Endothelial cell of umbilical vein (primary cell): Measurements from ENCODE around the gene PXMP4. TPM values are rescaled to one million over a fixed set of nuclear protein-coding genes. Genes with fewer than 3 reads are reported as not detected.
A peak's percentile ranks its signal among the peaks of the same experiment; 100 is the strongest.

ENCODE experiments used
- BruUV-seq: library from RNA; stranded (reverse); fragments of 400-500 nt; replicated peaks from 2 replicates; lab custom pipeline; 2021; lab: Mats Ljungman, UMichigan
- CTCF ChIA-PET: fragments of 300-600, 350-600 bp; sonication (Branson Sonifier 250); formaldehyde crosslinking; loops from one replicate; lab custom pipeline; 2021; ENCODE audit warnings: antibody characterized with exemption, inconsistent platforms; lab: Charles Lee
- POLR2A ChIA-PET: fragments of 300-600, 350-600 bp; sonication (Branson Sonifier 250); formaldehyde crosslinking; loops from one replicate; lab custom pipeline; 2021; ENCODE audit warnings: antibody characterized with exemption, inconsistent platforms; lab: Charles Lee
- DNase-seq: peaks from one replicate; pipeline ENCODE4 v3.0.0-alpha.2; 2011; ENCODE audit warnings: low read depth, low spot score
- FAIRE-seq: peaks from 2 replicates; lab custom pipeline; 2011; peaks lifted over from hg19 to GRCh38; lab: Jason Lieb, UNC
- H2AFZ ChIP-seq: 2 replicates; pipeline ENCODE4 v1.6.0; 2012; ENCODE audit warnings: low read depth, low read length, control low read depth, inconsistent platforms
- H3K27ac ChIP-seq: 2 replicates; pipeline ENCODE4 v1.5.1; 2011; ENCODE audit warnings: low read depth, mild to moderate bottlenecking, control low read depth, low read length, moderate library complexity; ENCODE audit not compliant: insufficient read depth
- H3K27me3 ChIP-seq, 2 experiments: 2 replicates each; pipeline versions ENCODE4 v1.6.0 to v1.6.1; 2011; ENCODE audit warnings: low read length in 2 of 2, mixed read lengths in 1 of 2; ENCODE audit not compliant: control insufficient read depth in 2 of 2, insufficient read depth in 2 of 2
- H3K36me3 ChIP-seq, 2 experiments: 2 replicates in 1 of 2; 3 replicates in 1 of 2; pipeline ENCODE4 v1.5.1; 2011; ENCODE audit warnings: low read length in 2 of 2, mild to moderate bottlenecking in 1 of 2, moderate library complexity in 1 of 2; ENCODE audit not compliant: control insufficient read depth in 2 of 2, insufficient read depth in 2 of 2; ENCODE audit errors: extremely low read depth in 1 of 2
- H3K4me1 ChIP-seq: 3 replicates; pipeline ENCODE4 v1.5.1; 2011; ENCODE audit warnings: mild to moderate bottlenecking, low read length; ENCODE audit not compliant: control insufficient read depth, insufficient read depth; ENCODE audit errors: extremely low read depth
- H3K4me2 ChIP-seq: 2 replicates; pipeline ENCODE4 v1.6.1; 2011; ENCODE audit warnings: low read length, control low read depth, mixed read lengths; ENCODE audit not compliant: insufficient read depth
- H3K4me3 ChIP-seq, 3 experiments: fragments of 200-600 bp in 1 of 3; sonication (generic), shearing (Covaris generic) in 1 of 3; replicated peaks in 1 of 3; 2 replicates each; pipeline ENCODE4 v1.5.1; 2011 to 2016; ENCODE audit warnings: control low read depth in 3 of 3, low read length in 3 of 3, mild to moderate bottlenecking in 2 of 3, inconsistent platforms in 1 of 3, low read depth in 1 of 3, moderate library complexity in 1 of 3; ENCODE audit not compliant: insufficient read depth in 1 of 3
- H3K79me2 ChIP-seq: 2 replicates; pipeline ENCODE4 v1.6.0; 2012; ENCODE audit warnings: low read length, inconsistent platforms; ENCODE audit not compliant: control insufficient read depth, insufficient read depth
- H3K9ac ChIP-seq: replicated peaks from 2 replicates; pipeline ENCODE3; 2011; ENCODE audit warnings: low read length, control low read depth; ENCODE audit not compliant: insufficient read depth; ENCODE audit errors: extremely low read depth
- H3K9me1 ChIP-seq: replicated peaks from 3 replicates; pipeline ENCODE4 v1.6.0; 2011; ENCODE audit warnings: mild to moderate bottlenecking, low read length; ENCODE audit not compliant: control insufficient read depth, insufficient read depth; ENCODE audit errors: extremely low read depth
- H3K9me3 ChIP-seq: replicated peaks from 2 replicates; pipeline ENCODE4 v1.5.1; 2012; ENCODE audit warnings: low read length, inconsistent platforms; ENCODE audit not compliant: control insufficient read depth, insufficient read depth
- H4K20me1 ChIP-seq: replicated peaks from 2 replicates; pipeline ENCODE3; 2011; ENCODE audit warnings: mild to moderate bottlenecking, low read length; ENCODE audit not compliant: control insufficient read depth, insufficient read depth; ENCODE audit errors: extremely low read depth
- CTCF ChIP-seq, 2 donors: IDR thresholded peaks; 1 replicate in 1 of 2; 2 replicates in 1 of 2; pipeline ENCODE4 v1.5.1; 2011; ENCODE audit warnings: low read length in 2 of 2, mild to moderate bottlenecking in 2 of 2, moderate library complexity in 2 of 2, control low read depth in 1 of 2, inconsistent platforms in 1 of 2, low read depth in 1 of 2; ENCODE audit not compliant: insufficient read depth in 1 of 2; ENCODE audit errors: extremely low read depth in 1 of 2
- FOS ChIP-seq: IDR thresholded peaks from 2 replicates; pipeline ENCODE4 v1.6.1; 2011; ENCODE audit warnings: mild to moderate bottlenecking, low read length, moderate library complexity, borderline replicate concordance; ENCODE audit not compliant: insufficient read depth
- GATA2 ChIP-seq: IDR thresholded peaks from 2 replicates; pipeline ENCODE4 v1.7.0; 2011; ENCODE audit warnings: low read depth, mild to moderate bottlenecking, moderate library complexity, mixed read lengths, low read length; ENCODE audit not compliant: insufficient read length, insufficient read depth
- JUN ChIP-seq: IDR thresholded peaks from 2 replicates; pipeline ENCODE4 v1.6.1; 2011; ENCODE audit warnings: borderline replicate concordance, low read depth; ENCODE audit not compliant: insufficient read length, insufficient read depth
- MAX ChIP-seq: IDR thresholded peaks from 2 replicates; pipeline ENCODE4 v1.6.1; 2011; ENCODE audit not compliant: insufficient read depth, insufficient read length
- MYC ChIP-seq: IDR thresholded peaks from one replicate; pipeline ENCODE4 v1.6.1; 2011; ENCODE audit warnings: mild to moderate bottlenecking, low read depth, low read length
- POLR2A ChIP-seq: IDR thresholded peaks from 2 replicates; pipeline ENCODE4 v1.6.1; 2012; ENCODE audit warnings: low read depth, mild to moderate bottlenecking, control low read depth, low read length
- POLR2AphosphoS5 ChIP-seq: IDR thresholded peaks from 2 replicates; pipeline ENCODE4 v1.6.1; 2012; ENCODE audit warnings: low read depth, mild to moderate bottlenecking, control low read depth, low read length, moderate library complexity; ENCODE audit not compliant: insufficient read depth
- dilution Hi-C: fragments of 300-500 bp; cut with MboI; formaldehyde crosslinking; loops from one replicate; pipeline ENCODE4 v1.15.0; 2019; ENCODE audit warnings: low sequenced_read_pairs; ENCODE audit not compliant: extremely low pct_ligation_motif_present
- intact Hi-C: fragments of 100-400 bp; cut with micrococcal nuclease; formaldehyde crosslinking; loops from one replicate; pipeline ENCODE4 v1.10.0; 2022
- polyA plus RNA-seq, 4 experiments: library from polyadenylated mRNA; depleted of rRNA in 3 of 4; stranded (reverse) in 3 of 4; unstranded in 1 of 4; fragments of >200 nt; gene quantifications; 2 replicates each; pipeline versions ENCODE4 v1.2.1 to v1.2.3, GENCODE V29; 2011 to 2012; ENCODE audit warnings: missing spikeins in 1 of 4
- total RNA-seq: library from RNA; stranded (reverse); gene quantifications from 2 replicates; pipeline ENCODE4 v1.2.3, GENCODE V29; 2021

The PXMP4 gene
- total and polyA plus RNA-seq, 2 donors (not counting 3 experiments of a cell fraction or from before 2014, with no cell fraction given): 6.9 to 8.5 TPM

GRCh38 chr20:33667676-33668465, 52.2 kb downstream of the PXMP4 start:
- Histone ChIP-seq H3K9me3 (no peaks in the 10 kb centered on the region), H3K27ac (no peak overlapping the region), H3K36me3 (peaks cover 0 to 2% of the 10 kb centered on the region in 2 experiments), H2AFZ (peak overlapping the region; percentile 19), H3K4me2 (peak overlapping the region; percentile 26), H3K4me3 (peak overlapping the region in 2 of 3 experiments; percentile 8 to 33), H3K27me3 (no peaks in the 10 kb centered on the region), H3K9ac (no peak overlapping the region), H4K20me1 (no peaks in the 10 kb centered on the region), H3K9me1 (no peaks in the 10 kb centered on the region), H3K79me2 (no peaks in the 10 kb centered on the region), H3K4me1 (peaks cover 22% of the 10 kb centered on the region)
- POLR2A ChIA-PET: interaction anchor here (1.2 to 1.4 kb wide), 2 partner anchors 14 to 178 kb away, joined by 3 to 4 read pairs; partner anchors contain the start of gene CBFA2T2
- no TSS peak for BruUV-seq
- peak; percentile 73 for DNase-seq
- dilution Hi-C loops: no loop called here
- intact Hi-C loops: loop anchor here (1.0 to 10.0 kb wide), 5 partner anchors 19 to 461 kb away; partner anchors contain the start of genes E2F1 and RALY
- CTCF ChIA-PET: interaction anchor here (0.5 to 3.3 kb wide), 36 partner anchors 10 to 459 kb away, joined by 3 to 36 read pairs (median 4); partner anchors contain the start of genes CBFA2T2, CDK5RAP1, PXMP4 and SNTA1
- TF ChIP-seq CTCF (IDR thresholded peaks at IDR 0.05; ENCODE audit: extremely low read depth in 1 of 2, insufficient read depth in 1 of 2, low read depth in 1 of 2, low read length in 2 of 2) (peak; percentile 96 to 98), POLR2A (no peak), MYC (no peak), GATA2 (no peak), FOS (no peak), MAX (no peak), POLR2AphosphoS5 (peak; percentile 60), JUN (no peak)
- peak; percentile 77 for FAIRE-seq
